SU-DHL-6 (cell line): ENCODE results near the gene TBKBP1.

Experiments used
- H2AFZ ChIP-seq: fragments of 200-600 bp; sonication (generic); 2 replicates; pipeline ENCODE4 v1.6.1; 2014; ENCODE audit warnings: low read depth, mild to moderate bottlenecking, moderate library complexity, mixed read lengths, antibody characterized with exemption, low read length; ENCODE audit not compliant: severe bottlenecking
- H3F3A ChIP-seq: fragments of 200-600 bp; shearing (Covaris generic); 2 replicates; pipeline ENCODE4 v1.6.0; 2016; ENCODE audit warnings: antibody characterized with exemption, mild to moderate bottlenecking; ENCODE audit not compliant: insufficient read depth
- H3K27ac ChIP-seq: fragments of 200-600 bp; sonication (generic); 2 replicates; pipeline ENCODE4 v1.5.1; 2016; ENCODE audit warnings: low read depth, mild to moderate bottlenecking, low read length, moderate library complexity, mixed read lengths
- H3K27me3 ChIP-seq: fragments of 200-600 bp; sonication (generic), shearing (Covaris generic); 2 replicates; pipeline ENCODE4 v1.6.0; 2014; ENCODE audit warnings: mild to moderate bottlenecking, low read length
- H3K36me3 ChIP-seq: fragments of 200-600 bp; sonication (generic); 2 replicates; pipeline ENCODE4 v1.6.1; 2014; ENCODE audit warnings: mild to moderate bottlenecking, low read length, mixed read lengths
- H3K4me2 ChIP-seq: fragments of 300-600, 200-600 bp; shearing (Covaris generic), sonication (generic); 2 replicates; pipeline ENCODE4 v1.6.0; 2014; ENCODE audit warnings: low read length, low read depth, mild to moderate bottlenecking; ENCODE audit not compliant: poor library complexity, severe bottlenecking
- H3K4me3 ChIP-seq: fragments of 200-600 bp; sonication (generic); 2 replicates; pipeline ENCODE4 v1.5.1; 2014; ENCODE audit warnings: antibody characterized with exemption, low read length, mild to moderate bottlenecking, mixed read lengths; ENCODE audit not compliant: insufficient read depth, poor library complexity, severe bottlenecking
- H3K79me2 ChIP-seq: fragments of 200-600 bp; sonication (generic); 2 replicates; pipeline ENCODE4 v1.6.1; 2014; ENCODE audit warnings: mild to moderate bottlenecking, low read length, moderate library complexity; ENCODE audit not compliant: insufficient read depth
- H3K9ac ChIP-seq: fragments of 200-600 bp; sonication (generic); 2 replicates; pipeline ENCODE4 v1.7.0; 2014; ENCODE audit warnings: mild to moderate bottlenecking, low read length
- H3K9me2 ChIP-seq: fragments of 200-600 bp; sonication (generic); replicated peaks from 2 replicates; pipeline ENCODE4 v1.6.1; 2014; ENCODE audit warnings: low read length; ENCODE audit not compliant: insufficient read depth
- H3K9me3 ChIP-seq: fragments of 200-600 bp; sonication (generic); 2 replicates; pipeline ENCODE4 v1.6.1; 2014; ENCODE audit warnings: low read length, mixed read lengths; ENCODE audit not compliant: insufficient read depth
- H4K20me1 ChIP-seq: fragments of 200-600 bp; sonication (generic); 2 replicates; pipeline ENCODE4 v1.6.1; 2014; ENCODE audit warnings: low read depth, mild to moderate bottlenecking, antibody characterized with exemption, low read length, moderate library complexity, mixed read lengths
- CTCF ChIP-seq: fragments of 200-600 bp; sonication (generic); IDR thresholded peaks from one replicate; pipeline ENCODE4 v1.5.1; 2017; ENCODE audit warnings: antibody characterized with exemption, mild to moderate bottlenecking, low read length, moderate library complexity; ENCODE audit not compliant: insufficient read depth, poor library complexity, severe bottlenecking
- EZH2phosphoT487 ChIP-seq: fragments of 200-600 bp; sonication (generic), shearing (Covaris generic); conservative IDR thresholded peaks from 2 replicates; pipeline ENCODE4 v1.6.1; 2018; ENCODE audit warnings: mild to moderate bottlenecking, antibody characterized with exemption, low read length, moderate library complexity, mixed read lengths

TBKBP1 gene

GRCh38 chr17:47708864-47709541 lies 15.0 kb downstream of the TBKBP1 start:
- H3K27me3 ChIP-seq, result no peaks in the 10 kb centered on the region
- TF ChIP-seq EZH2phosphoT487, result no peak
- TF ChIP-seq CTCF, result no peak
- no peak overlapping the region for H3K9ac ChIP-seq
- H3K36me3 ChIP-seq, result no peaks in the 10 kb centered on the region
- no peaks in the 10 kb centered on the region for H3K9me3 ChIP-seq
- H3K4me3 ChIP-seq, result no peak overlapping the region
- no peak overlapping the region for H3K27ac ChIP-seq
- H3K9me2 ChIP-seq, result no peaks in the 10 kb centered on the region
- H4K20me1 ChIP-seq, result no peaks in the 10 kb centered on the region
- H3K79me2 ChIP-seq, result no peaks in the 10 kb centered on the region
- H2AFZ ChIP-seq, result no peak overlapping the region
- no peaks in the 10 kb centered on the region for H3F3A ChIP-seq
- H3K4me2 ChIP-seq, result no peak overlapping the region

DNA sequence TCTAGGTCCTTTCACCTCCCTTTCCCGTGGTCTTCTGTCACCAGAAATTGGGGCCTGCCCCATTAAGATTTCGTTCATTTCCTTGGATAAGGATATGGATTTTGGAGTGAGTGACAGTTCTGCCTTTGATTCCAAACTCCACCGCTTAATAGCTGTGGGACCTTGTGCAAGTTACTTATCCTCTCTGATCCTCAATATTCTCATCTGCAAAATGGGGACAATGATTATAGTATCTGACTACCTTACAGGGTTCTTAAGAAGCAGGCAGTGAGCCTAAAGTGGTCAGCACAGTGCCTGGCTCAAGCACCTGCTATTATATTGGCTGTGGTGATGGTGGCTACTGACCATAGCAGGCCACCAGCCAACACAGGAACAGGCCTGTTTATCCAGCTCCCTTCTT lies 15.6 kb downstream of the TBKBP1 start:
- TF ChIP-seq CTCF (no peak), EZH2phosphoT487 (no peak)
- H3K9me2 ChIP-seq, result no peaks in the 10 kb centered on the region
- H3K9me3 ChIP-seq, result no peaks in the 10 kb centered on the region
- H3K9ac ChIP-seq, result no peak overlapping the region
- no peaks in the 10 kb centered on the region for H3K79me2 ChIP-seq
- no peak overlapping the region for H2AFZ ChIP-seq
- no peak overlapping the region for H3K4me2 ChIP-seq
- no peaks in the 10 kb centered on the region for H3F3A ChIP-seq
- H4K20me1 ChIP-seq, result no peaks in the 10 kb centered on the region
- no peaks in the 10 kb centered on the region for H3K27me3 ChIP-seq
- H3K4me3 ChIP-seq, result no peak overlapping the region
- H3K27ac ChIP-seq, result no peak overlapping the region
- no peaks in the 10 kb centered on the region for H3K36me3 ChIP-seq

- TF ChIP-seq EZH2phosphoT487 (no peak), CTCF (no peak)
- Histone ChIP-seq H3K9ac (no peak overlapping the region), H3F3A (no peaks in the 10 kb centered on the region), H3K9me2 (no peaks in the 10 kb centered on the region), H2AFZ (no peak overlapping the region), H3K27ac (no peak overlapping the region), H3K79me2 (no peaks in the 10 kb centered on the region), H4K20me1 (no peaks in the 10 kb centered on the region), H3K4me3 (no peak overlapping the region), H3K36me3 (no peaks in the 10 kb centered on the region), H3K4me2 (no peak overlapping the region), H3K27me3 (no peaks in the 10 kb centered on the region), H3K9me3 (no peaks in the 10 kb centered on the region)
Observed at GRCh38 chr17:47711366-47712099, 17.6 kb downstream of the TBKBP1 start.
